ENCODE measurements around the gene CD209.

Gene CD209

DNA sequence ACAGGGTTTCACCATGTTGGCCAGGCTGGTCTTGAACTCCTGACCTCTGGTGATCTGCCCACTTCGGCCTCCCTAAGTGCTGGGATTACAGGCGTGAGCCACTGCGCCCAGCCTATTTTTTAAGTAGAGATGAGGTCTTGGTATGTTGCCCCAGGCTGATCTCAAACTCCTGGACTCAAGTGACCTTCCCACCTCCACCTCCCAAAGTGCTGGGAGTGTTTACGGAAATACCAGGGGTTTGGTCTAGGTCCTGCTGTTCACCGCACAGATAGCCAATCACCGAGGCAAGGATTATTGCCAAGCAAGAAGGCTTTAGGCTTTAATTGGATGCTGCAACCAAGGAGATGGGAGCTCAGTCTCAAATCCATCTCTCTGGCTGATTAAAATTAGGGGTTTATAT, 27.0 kb downstream of the CD209 start:
- H3K4me3 ChIP-seq (ENCODE audit: low read depth, low read length) = no peak overlapping the region
- no peaks in the 10 kb centered on the region for H3K36me3 ChIP-seq (replicated peaks)
- DNase-seq = no peak
- no peak overlapping the region for H3K27ac ChIP-seq
- in situ Hi-C loops (cut with HindIII; ENCODE audit: low pct_ligation_motif_present, low sequenced_read_pairs) = no loop called here
- no peaks in the 10 kb centered on the region for H3K27me3 ChIP-seq (replicated peaks)
- TF ChIP-seq, protein P1, sequence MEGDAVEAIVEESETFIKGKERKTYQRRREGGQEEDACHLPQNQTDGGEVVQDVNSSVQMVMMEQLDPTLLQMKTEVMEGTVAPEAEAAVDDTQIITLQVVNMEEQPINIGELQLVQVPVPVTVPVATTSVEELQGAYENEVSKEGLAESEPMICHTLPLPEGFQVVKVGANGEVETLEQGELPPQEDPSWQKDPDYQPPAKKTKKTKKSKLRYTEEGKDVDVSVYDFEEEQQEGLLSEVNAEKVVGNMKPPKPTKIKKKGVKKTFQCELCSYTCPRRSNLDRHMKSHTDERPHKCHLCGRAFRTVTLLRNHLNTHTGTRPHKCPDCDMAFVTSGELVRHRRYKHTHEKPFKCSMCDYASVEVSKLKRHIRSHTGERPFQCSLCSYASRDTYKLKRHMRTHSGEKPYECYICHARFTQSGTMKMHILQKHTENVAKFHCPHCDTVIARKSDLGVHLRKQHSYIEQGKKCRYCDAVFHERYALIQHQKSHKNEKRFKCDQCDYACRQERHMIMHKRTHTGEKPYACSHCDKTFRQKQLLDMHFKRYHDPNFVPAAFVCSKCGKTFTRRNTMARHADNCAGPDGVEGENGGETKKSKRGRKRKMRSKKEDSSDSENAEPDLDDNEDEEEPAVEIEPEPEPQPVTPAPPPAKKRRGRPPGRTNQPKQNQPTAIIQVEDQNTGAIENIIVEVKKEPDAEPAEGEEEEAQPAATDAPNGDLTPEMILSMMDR (IDR thresholded peaks at IDR 0.05; ENCODE audit: low read depth, low read length, missing control alignments) = no peak

GRCh38 chr19:7718668-7719067, 28.7 kb downstream of the CD209 start:
- TF ChIP-seq, protein P1 (IDR thresholded peaks at IDR 0.05; ENCODE audit: low read depth, low read length, missing control alignments) = no peak
- Histone ChIP-seq H3K27me3 (replicated peaks) (no peaks in the 10 kb centered on the region), H3K27ac (no peak overlapping the region), H3K36me3 (replicated peaks) (no peaks in the 10 kb centered on the region), H3K4me3 (ENCODE audit: low read depth, low read length) (no peak overlapping the region)
- in situ Hi-C loops (cut with HindIII; ENCODE audit: low pct_ligation_motif_present, low sequenced_read_pairs) = no loop called here
- no peak for DNase-seq

GRCh38 chr19:7716762-7717161, 30.6 kb downstream of the CD209 start:
- no peaks in the 10 kb centered on the region for H3K27me3 ChIP-seq (replicated peaks)
- no peaks in the 10 kb centered on the region for H3K36me3 ChIP-seq (replicated peaks)
- TF ChIP-seq, protein P1 (IDR thresholded peaks at IDR 0.05; ENCODE audit: low read depth, low read length, missing control alignments) = no peak
- H3K4me3 ChIP-seq (ENCODE audit: low read depth, low read length) = no peak overlapping the region
- no peak overlapping the region for H3K27ac ChIP-seq
- no peak for DNase-seq
- in situ Hi-C loops (cut with HindIII; ENCODE audit: low pct_ligation_motif_present, low sequenced_read_pairs) = no loop called here

- no peak overlapping the region for H3K4me3 ChIP-seq (ENCODE audit: low read depth, low read length)
- no peak overlapping the region for H3K27ac ChIP-seq
- no peak for DNase-seq
- no peaks in the 10 kb centered on the region for H3K36me3 ChIP-seq (replicated peaks)
- no peaks in the 10 kb centered on the region for H3K27me3 ChIP-seq (replicated peaks)
- in situ Hi-C loops (cut with HindIII; ENCODE audit: low pct_ligation_motif_present, low sequenced_read_pairs) = no loop called here
- TF ChIP-seq, protein P1 (IDR thresholded peaks at IDR 0.05; ENCODE audit: low read depth, low read length, missing control alignments) = no peak
Observed at GRCh38 chr19:7715671-7716070, 31.7 kb downstream of the CD209 start.

DNA sequence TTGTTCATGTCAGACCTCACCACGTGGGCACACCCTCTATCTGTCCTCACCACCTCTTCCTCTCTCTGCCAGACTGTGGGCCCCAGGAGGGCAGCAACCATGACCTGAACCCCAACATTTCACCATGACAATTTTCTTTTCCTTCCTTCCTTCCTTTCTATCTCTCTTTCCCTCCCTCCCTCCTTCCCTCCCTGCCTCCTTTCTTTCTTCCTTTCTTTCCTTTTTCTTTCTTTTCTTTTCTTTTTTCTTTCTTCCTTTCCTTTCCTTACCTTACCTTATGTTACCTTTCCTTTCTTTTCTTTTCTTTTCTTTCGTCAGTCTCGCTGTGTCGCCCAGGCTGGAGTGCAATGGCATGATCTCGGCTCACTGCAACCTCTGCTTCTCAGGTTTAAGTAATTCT, 36.7 kb downstream of the CD209 start:
- Histone ChIP-seq H3K36me3 (replicated peaks) (no peaks in the 10 kb centered on the region), H3K27ac (no peak overlapping the region), H3K4me3 (ENCODE audit: low read depth, low read length) (no peak overlapping the region), H3K27me3 (replicated peaks) (no peaks in the 10 kb centered on the region)
- in situ Hi-C loops (cut with HindIII; ENCODE audit: low pct_ligation_motif_present, low sequenced_read_pairs) = no loop called here
- DNase-seq = no peak
- TF ChIP-seq, protein P1 (IDR thresholded peaks at IDR 0.05; ENCODE audit: low read depth, low read length, missing control alignments) = no peak

GRCh38 chr19:7709932-7710460, 37.3 kb downstream of the CD209 start:
- no peak for DNase-seq
- Histone ChIP-seq H3K36me3 (replicated peaks) (no peaks in the 10 kb centered on the region), H3K27me3 (replicated peaks) (no peaks in the 10 kb centered on the region), H3K27ac (no peak overlapping the region), H3K4me3 (ENCODE audit: low read depth, low read length) (no peak overlapping the region)
- TF ChIP-seq, protein P1 (IDR thresholded peaks at IDR 0.05; ENCODE audit: low read depth, low read length, missing control alignments) = no peak
- in situ Hi-C loops (cut with HindIII; ENCODE audit: low pct_ligation_motif_present, low sequenced_read_pairs) = no loop called here
